ENCODE data around the gene TATDN2.

Gene TATDN2

DNA sequence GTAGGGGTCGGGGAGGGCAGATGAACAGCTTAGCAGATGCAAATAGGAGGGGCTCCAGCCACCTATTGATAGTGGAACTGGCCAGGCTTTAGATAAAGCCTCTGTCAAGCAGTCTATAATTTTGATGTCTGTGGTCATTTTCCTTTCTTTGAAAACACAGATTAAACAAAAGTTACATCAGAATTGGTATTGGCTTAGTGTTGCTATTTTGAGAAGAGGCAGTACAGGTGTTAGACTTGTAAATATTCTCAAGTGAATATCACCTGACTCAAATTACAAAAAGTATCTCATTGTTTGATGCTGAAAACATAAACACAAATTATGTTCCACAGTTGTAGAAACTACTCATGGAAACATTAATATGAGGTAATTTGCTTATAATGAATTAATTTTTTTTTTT, 26.3 kb downstream of the TATDN2 start:
- H3K4me1 Mint-ChIP-seq: peaks cover 42% of the 10 kb centered on the region
- H3K36me3 Mint-ChIP-seq: peaks cover 6% of the 10 kb centered on the region
- H3K9me3 Mint-ChIP-seq: no peaks in the 10 kb centered on the region

DNA sequence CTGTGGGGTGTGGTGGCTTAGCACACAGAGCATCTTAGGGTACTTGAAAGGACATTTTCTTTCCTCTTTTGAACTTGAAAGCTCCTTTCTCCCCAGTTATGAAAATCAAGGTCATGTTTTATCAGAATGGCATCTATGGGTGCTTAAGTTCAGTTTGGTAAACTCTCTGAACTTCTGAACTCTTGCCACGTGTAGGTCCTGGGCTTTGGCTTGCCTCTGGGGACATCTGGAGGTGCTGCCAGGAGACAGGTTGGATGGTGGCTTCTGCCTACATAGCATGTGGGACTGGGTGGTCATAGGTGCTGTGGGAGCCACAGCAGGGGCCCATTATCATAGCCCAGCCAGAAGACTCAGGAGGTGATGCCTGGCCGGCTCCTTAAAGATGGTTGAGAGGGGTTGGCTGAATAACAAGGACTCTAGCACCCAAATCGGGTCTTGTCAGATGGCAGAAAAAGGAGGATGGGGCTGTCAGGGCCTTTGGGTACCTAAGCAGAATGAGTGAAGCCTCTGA, 28.9 kb downstream of the TATDN2 start:
- no peaks in the 10 kb centered on the region for H3K27me3 Mint-ChIP-seq
- H3K36me3 Mint-ChIP-seq: peaks cover 4% of the 10 kb centered on the region
- H3K9me3 Mint-ChIP-seq: no peaks in the 10 kb centered on the region
- peak overlapping the region; percentile 35 for H3K27ac Mint-ChIP-seq
- H3K4me3 Mint-ChIP-seq: no peak overlapping the region
- peaks cover 45% of the 10 kb centered on the region for H3K4me1 Mint-ChIP-seq

More for the DNA sequence above, 26.3 kb downstream of the TATDN2 start:
- H3K27me3 Mint-ChIP-seq: no peaks in the 10 kb centered on the region
- H3K4me3 Mint-ChIP-seq: peak overlapping the region; percentile 11
- H3K27ac Mint-ChIP-seq: peak overlapping the region; percentile 38

DNA sequence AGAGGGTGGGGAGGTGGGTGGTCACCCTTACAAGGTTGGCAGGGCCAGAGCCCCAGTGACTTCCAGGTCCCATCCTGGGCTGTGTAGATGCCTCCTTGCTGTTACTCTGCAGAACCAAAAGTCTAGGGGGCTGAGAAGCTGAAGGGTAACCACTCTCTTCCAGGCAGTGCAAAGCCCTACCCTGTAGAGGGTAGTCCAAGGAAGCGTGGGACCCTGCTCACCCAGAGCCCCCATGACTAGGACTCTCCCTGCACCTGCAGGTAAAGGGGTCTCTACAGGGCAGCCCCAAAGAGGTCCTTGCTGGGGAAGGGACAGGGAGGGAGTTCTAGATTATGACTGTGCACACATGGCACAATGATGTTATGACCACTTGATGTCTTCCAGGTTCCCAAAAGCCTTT, 30.2 kb downstream of the TATDN2 start:
- H3K9me3 Mint-ChIP-seq: no peaks in the 10 kb centered on the region
- H3K4me3 Mint-ChIP-seq: no peak overlapping the region
- H3K36me3 Mint-ChIP-seq: peaks cover 7% of the 10 kb centered on the region
- no peak overlapping the region for H3K27ac Mint-ChIP-seq
- H3K4me1 Mint-ChIP-seq: peaks cover 44% of the 10 kb centered on the region
- no peaks in the 10 kb centered on the region for H3K27me3 Mint-ChIP-seq

DNA sequence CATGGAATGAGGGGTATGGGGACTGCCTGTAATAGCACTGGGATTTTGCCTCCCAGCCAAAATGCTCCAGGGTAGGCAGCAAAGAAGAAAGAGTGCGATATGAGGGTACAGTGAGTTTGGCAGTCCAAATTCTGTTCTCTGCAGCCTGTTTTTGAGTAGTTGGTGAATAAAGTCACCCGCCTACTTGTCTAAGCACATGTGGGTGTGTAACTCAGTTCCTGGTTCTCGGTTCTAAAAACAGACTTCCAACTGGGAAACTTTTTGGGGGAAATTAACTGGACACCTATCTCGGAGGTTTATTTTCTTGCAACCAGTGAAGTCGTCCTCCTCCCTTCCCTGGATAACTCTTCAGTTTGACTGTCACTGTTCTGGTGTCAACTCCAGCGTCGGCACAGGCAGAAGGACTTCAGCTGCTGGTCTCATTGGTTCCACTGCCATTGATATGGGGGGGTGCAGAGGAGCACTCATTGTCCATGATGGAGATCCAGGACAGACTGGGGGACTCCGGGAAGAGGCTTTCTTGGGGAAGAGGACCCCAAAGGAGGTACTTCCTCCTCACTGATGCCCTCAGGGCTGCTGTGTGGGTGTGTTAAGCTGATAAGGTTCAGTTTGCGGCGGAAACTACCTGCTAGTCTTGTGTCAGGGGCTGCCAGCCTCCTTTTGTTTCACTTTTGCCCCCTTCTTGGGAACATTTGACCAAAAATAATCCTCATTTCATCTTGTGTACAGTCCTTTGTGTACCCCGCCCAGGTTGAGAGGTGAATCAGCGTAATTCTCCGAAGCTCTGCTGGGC, 31.3 kb downstream of the TATDN2 start:
- Mint-ChIP-seq H3K9me3 (no peaks in the 10 kb centered on the region), H3K4me1 (peaks cover 44% of the 10 kb centered on the region), H3K36me3 (peaks cover 7% of the 10 kb centered on the region), H3K27me3 (no peaks in the 10 kb centered on the region), H3K4me3 (no peak overlapping the region), H3K27ac (no peak overlapping the region)

GRCh38 chr3:10280177-10280529, 31.9 kb downstream of the TATDN2 start:
- no peaks in the 10 kb centered on the region for H3K9me3 Mint-ChIP-seq

GRCh38 chr3:10280571-10280970, 32.3 kb downstream of the TATDN2 start:
- peaks cover 47% of the 10 kb centered on the region for H3K4me1 Mint-ChIP-seq
- no peak overlapping the region for H3K27ac Mint-ChIP-seq
- H3K27me3 Mint-ChIP-seq: no peaks in the 10 kb centered on the region
- peaks cover 9% of the 10 kb centered on the region for H3K36me3 Mint-ChIP-seq
- H3K9me3 Mint-ChIP-seq: no peaks in the 10 kb centered on the region
- H3K4me3 Mint-ChIP-seq: no peak overlapping the region

More at GRCh38 chr3:10280177-10280529, 31.9 kb downstream of the TATDN2 start:
- H3K4me1 Mint-ChIP-seq: peaks cover 46% of the 10 kb centered on the region
- H3K27me3 Mint-ChIP-seq: no peaks in the 10 kb centered on the region
- H3K36me3 Mint-ChIP-seq: peaks cover 7% of the 10 kb centered on the region
- no peak overlapping the region for H3K27ac Mint-ChIP-seq
- no peak overlapping the region for H3K4me3 Mint-ChIP-seq

DNA sequence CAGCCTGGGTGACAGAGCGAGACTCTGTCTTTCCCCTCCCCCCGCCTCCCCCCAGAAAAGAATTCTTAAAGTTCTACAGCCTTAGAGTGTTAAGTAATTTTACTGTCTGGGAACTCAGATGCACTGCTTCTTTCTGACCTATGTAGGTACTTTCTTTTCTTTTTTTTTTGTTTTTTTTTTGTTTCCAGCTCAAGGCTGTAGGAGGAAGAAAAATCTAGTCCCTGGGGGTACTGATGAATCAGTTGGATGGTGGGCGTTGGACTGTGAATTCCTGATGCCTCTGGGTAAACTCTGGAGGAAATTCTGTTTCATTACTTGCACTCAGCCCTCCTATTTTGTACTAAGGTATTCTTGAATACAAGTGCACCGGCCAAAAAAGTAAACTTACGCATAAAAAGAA, 33.7 kb downstream of the TATDN2 start:
- Mint-ChIP-seq H3K4me3 (peak overlapping the region; percentile 49), H3K4me1 (peaks cover 52% of the 10 kb centered on the region), H3K27ac (peak overlapping the region; percentile 41), H3K27me3 (no peaks in the 10 kb centered on the region), H3K9me3 (no peaks in the 10 kb centered on the region), H3K36me3 (peaks cover 9% of the 10 kb centered on the region)

DNA sequence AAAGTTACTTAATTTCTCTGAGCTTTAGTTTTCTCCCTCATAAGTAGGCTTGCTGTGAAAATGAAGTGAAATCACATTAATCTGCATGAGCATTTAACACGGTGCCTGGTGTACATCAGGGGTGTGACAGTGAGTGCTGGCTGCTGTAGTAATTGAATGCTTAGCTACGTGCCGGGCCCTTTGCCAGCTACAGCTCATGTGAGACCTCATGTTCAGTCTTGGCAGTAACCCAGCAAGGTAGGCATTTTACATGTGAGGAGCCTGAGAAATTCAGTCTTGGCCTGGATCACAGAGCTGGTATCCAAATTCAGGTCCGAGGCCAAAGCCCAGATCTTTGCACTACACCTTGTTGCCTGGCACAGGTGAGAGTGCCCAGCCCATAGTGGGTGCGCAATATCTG, 35.4 kb downstream of the TATDN2 start:
- Mint-ChIP-seq H3K36me3 (peaks cover 12% of the 10 kb centered on the region), H3K27me3 (no peaks in the 10 kb centered on the region), H3K9me3 (no peaks in the 10 kb centered on the region), H3K4me1 (peaks cover 56% of the 10 kb centered on the region), H3K4me3 (no peak overlapping the region), H3K27ac (no peak overlapping the region)

GRCh38 chr3:10284496-10284895, 36.2 kb downstream of the TATDN2 start:
- Mint-ChIP-seq H3K4me3 (no peak overlapping the region), H3K4me1 (peaks cover 49% of the 10 kb centered on the region), H3K27ac (peak overlapping the region; percentile 55), H3K27me3 (no peaks in the 10 kb centered on the region), H3K36me3 (peaks cover 12% of the 10 kb centered on the region), H3K9me3 (no peaks in the 10 kb centered on the region)

DNA sequence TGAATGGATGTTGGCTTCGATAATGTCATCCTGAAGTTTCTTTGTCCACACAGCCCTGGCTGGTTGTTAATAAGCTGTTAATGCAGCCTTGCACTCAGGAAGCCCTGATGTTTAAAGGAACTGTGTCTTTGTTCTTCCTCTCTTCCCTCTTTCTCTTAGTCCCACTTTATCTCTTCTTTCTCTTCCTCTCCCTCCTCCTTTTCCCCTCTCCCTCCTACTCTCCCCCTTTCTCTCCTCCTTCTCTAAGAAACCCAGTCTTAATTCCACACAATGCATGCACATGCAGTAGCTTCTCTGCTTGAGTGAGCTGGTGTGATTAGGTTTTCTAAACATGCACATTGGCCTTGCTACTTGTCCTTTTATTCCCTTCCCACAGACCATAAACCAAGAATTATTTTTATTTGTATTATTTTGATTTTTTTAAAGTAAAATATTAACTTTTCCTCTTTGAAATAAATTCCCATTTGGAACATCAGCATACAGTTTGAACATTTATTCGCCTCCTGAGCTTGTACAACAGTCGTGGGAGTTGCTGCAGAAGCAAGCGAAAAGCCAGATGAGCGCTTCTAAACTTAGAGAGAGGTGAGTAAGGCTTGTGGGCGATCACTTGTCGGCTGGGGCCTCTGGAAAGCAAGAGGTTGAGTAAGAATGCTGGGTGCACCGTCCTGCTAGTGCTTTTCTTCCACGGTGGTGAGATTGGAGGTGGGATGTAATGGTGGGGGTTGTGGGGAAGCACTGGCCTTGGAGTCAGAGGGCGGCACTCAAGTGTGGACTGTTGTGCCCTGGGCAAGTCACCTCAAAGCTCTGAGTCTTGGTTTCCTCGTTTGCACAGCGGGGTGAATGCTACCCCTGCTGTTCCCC, 37.2 kb downstream of the TATDN2 start:
- H3K36me3 Mint-ChIP-seq: peaks cover 11% of the 10 kb centered on the region

GRCh38 chr3:10286133-10286524, 37.9 kb downstream of the TATDN2 start:
- Mint-ChIP-seq H3K4me1 (peaks cover 41% of the 10 kb centered on the region), H3K27me3 (no peaks in the 10 kb centered on the region), H3K4me3 (no peak overlapping the region), H3K27ac (no peak overlapping the region), H3K9me3 (no peaks in the 10 kb centered on the region), H3K36me3 (peaks cover 11% of the 10 kb centered on the region)

More for the DNA sequence above, 37.2 kb downstream of the TATDN2 start:
- Mint-ChIP-seq H3K27ac (peak overlapping the region; percentile 43), H3K4me3 (no peak overlapping the region), H3K4me1 (peaks cover 41% of the 10 kb centered on the region), H3K27me3 (no peaks in the 10 kb centered on the region), H3K9me3 (no peaks in the 10 kb centered on the region)

DNA sequence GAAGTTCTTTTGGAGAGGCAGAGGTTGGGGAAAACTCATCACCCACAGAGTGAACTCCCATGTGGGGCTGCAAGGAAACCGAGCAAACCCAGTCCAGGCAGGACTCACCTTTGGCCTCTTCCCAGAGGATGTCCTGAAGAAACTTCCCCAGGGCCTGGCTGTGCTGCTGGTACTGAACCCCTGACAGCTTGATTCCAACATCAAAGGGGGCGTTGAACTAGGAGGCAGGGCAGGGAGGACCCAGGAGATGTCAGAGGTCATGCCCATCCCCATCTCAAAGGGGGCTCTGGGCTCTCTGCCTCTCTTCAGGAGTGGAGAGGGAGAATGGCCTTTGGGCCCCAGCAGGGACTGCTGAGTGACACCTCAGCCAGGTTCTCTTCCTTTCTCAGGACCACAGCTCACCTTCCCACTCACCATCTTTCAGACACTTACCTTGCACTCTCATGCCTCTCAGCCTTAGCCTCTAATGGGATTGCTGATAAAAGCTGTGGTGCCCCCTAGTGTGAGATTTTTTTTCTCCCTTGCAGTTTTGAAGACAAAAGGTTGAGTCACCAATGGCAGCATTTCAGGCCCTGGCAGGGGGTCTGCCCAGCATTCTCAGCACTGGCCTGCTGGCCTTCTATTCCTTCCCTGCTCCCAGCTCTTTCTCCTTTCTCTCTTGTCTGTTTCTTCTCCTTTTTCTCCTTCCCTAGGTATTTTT, 38.5 kb downstream of the TATDN2 start:
- Mint-ChIP-seq H3K4me1 (peaks cover 41% of the 10 kb centered on the region), H3K4me3 (no peak overlapping the region), H3K9me3 (no peaks in the 10 kb centered on the region), H3K36me3 (peaks cover 11% of the 10 kb centered on the region), H3K27me3 (no peaks in the 10 kb centered on the region), H3K27ac (peak overlapping the region; percentile 32)

GRCh38 chr3:10287936-10288574, 39.8 kb downstream of the TATDN2 start:
- no peaks in the 10 kb centered on the region for H3K9me3 Mint-ChIP-seq
- peaks cover 39% of the 10 kb centered on the region for H3K4me1 Mint-ChIP-seq
- H3K27me3 Mint-ChIP-seq: no peaks in the 10 kb centered on the region

DNA sequence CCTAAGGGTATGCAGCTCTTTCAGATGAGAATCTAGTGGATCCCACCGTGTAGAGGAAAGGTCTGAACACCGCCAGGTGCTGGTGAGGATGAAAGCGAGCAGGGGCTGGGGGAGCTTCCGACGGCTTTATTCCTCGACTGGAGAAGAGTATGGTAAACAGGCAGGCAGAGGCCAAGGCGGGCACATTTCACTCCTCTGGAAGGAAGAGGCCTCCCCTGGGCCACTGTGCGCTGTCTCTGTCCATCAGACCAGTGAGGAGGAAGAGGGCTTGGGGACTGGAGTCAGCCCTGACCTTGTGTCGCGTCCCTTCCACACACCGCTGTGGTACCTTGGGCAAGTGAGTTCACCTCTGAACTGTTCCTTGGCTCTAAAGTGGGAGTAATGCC, 40.3 kb downstream of the TATDN2 start:
- H3K27ac Mint-ChIP-seq: no peak overlapping the region

More at GRCh38 chr3:10287936-10288574, 39.8 kb downstream of the TATDN2 start:
- H3K36me3 Mint-ChIP-seq: peaks cover 8% of the 10 kb centered on the region
- H3K27ac Mint-ChIP-seq: no peak overlapping the region
- H3K4me3 Mint-ChIP-seq: no peak overlapping the region

GRCh38 chr3:10289077-10289476, 40.8 kb downstream of the TATDN2 start:
- Mint-ChIP-seq H3K27me3 (no peaks in the 10 kb centered on the region), H3K4me1 (peaks cover 30% of the 10 kb centered on the region), H3K36me3 (peaks cover 8% of the 10 kb centered on the region), H3K4me3 (no peak overlapping the region), H3K27ac (no peak overlapping the region), H3K9me3 (no peaks in the 10 kb centered on the region)

More for the DNA sequence above, 40.3 kb downstream of the TATDN2 start:
- peaks cover 35% of the 10 kb centered on the region for H3K4me1 Mint-ChIP-seq
- peaks cover 8% of the 10 kb centered on the region for H3K36me3 Mint-ChIP-seq
- H3K27me3 Mint-ChIP-seq: no peaks in the 10 kb centered on the region
- no peaks in the 10 kb centered on the region for H3K9me3 Mint-ChIP-seq
- H3K4me3 Mint-ChIP-seq: no peak overlapping the region

All from activated naive CD4-positive, alpha-beta T cell treated with anti-CD3 and anti-CD28 coated beads, Interleukin-2, amount 50 U/mL, for 24 hours (primary cell).